Muscle of leg (tissue), 11 donors: ENCODE data around the gene KIF6. TPM values are rescaled to one million over a fixed set of nuclear protein-coding genes. Genes with fewer than 3 reads are reported as not detected.
"Not testable (repeated sequence)": the region's sequence is repeated elsewhere in the genome, so short reads cannot be mapped to it uniquely, and the experiment has no call there.

ENCODE experiments used
- DNase-seq: peaks from one replicate; pipeline ENCODE4 v3.0.0; 2013
- H3K27ac ChIP-seq: one replicate; pipeline ENCODE4 v1.5.1; 2013; ENCODE audit warnings: mild to moderate bottlenecking, low read length, control low read depth
- H3K27me3 ChIP-seq: one replicate; pipeline ENCODE4 v1.6.1; 2013; ENCODE audit warnings: low read length; ENCODE audit not compliant: control insufficient read depth, insufficient read depth
- H3K36me3 ChIP-seq: one replicate; pipeline ENCODE4 v1.6.1; 2013; ENCODE audit warnings: low read length; ENCODE audit not compliant: control insufficient read depth, insufficient read depth
- H3K4me1 ChIP-seq: one replicate; pipeline ENCODE4 v1.6.1; 2013; ENCODE audit warnings: low read length; ENCODE audit not compliant: control insufficient read depth, insufficient read depth
- H3K4me3 ChIP-seq: one replicate; pipeline ENCODE4 v1.5.1; 2013; ENCODE audit warnings: low read length, control low read depth
- H3K9me3 ChIP-seq: replicated peaks from 2 replicates; pipeline ENCODE4 v1.6.1; 2013; ENCODE audit warnings: low read depth, low read length; ENCODE audit not compliant: control insufficient read depth
- WGBS: methylation state at CpG from one replicate; pipeline ENCODE4 v1.1.5; 2013; ENCODE audit warnings: missing lambda C conversion rate; ENCODE audit not compliant: insufficient coverage; 5-methylcytosine and 5-hydroxymethylcytosine counted together
- polyA plus RNA-seq, 8 donors: library from polyadenylated mRNA; unstranded; fragments of 120-200 nt; gene quantifications; one replicate each; pipeline versions ENCODE4 v1.2.1 to v1.2.3, GENCODE V29; 2013; ENCODE audit warnings: inconsistent platforms in 1 of 8, low replicate concordance in 1 of 8; ENCODE audit not compliant: insufficient read length in 8 of 8, insufficient read depth in 1 of 8
- total RNA-seq: library from RNA; stranded (reverse); fragments of 120-200 nt; gene quantifications from one replicate; pipeline ENCODE4 v1.2.4, GENCODE V29; 2013

The KIF6 gene
- total and polyA plus RNA-seq, 9 donors, result 0.61 to 1.4 (median 1.1) TPM

GRCh38 chr6:39723350-39723749, 1.9 kb downstream of the KIF6 start:
- not testable (repeated sequence) for H3K4me1 ChIP-seq, H3K9me3 ChIP-seq, H3K4me3 ChIP-seq, H3K36me3 ChIP-seq, H3K27ac ChIP-seq, H3K27me3 ChIP-seq, DNase-seq
- no CpG with 5 or more reads among the region's 4 CpGs for WGBS

DNA sequence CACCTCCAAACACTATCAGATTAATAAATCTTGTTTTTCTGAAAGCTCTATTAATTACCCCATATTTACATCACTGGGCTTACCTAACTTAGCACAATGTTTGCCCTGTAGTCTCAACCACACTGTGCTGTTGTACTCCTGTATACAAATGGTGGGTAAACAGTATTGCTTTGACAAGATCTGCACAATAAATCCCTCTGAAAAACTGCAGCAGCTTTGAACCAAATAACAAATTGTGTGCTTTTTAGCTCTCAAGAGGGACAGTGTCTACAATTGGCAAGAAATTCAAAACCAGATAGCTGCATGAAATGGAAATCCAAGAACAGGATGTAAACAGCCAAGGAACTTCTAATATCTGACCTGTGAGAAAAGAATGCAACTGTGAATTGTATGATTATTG, 10.4 kb downstream of the KIF6 start:
- H3K4me3 ChIP-seq, result no peak overlapping the region
- DNase-seq, result no peak
- H3K4me1 ChIP-seq, result no peaks in the 10 kb centered on the region
- no peaks in the 10 kb centered on the region for H3K27me3 ChIP-seq
- no peaks in the 10 kb centered on the region for H3K9me3 ChIP-seq
- H3K36me3 ChIP-seq, result no peaks in the 10 kb centered on the region
- no peak overlapping the region for H3K27ac ChIP-seq

DNA sequence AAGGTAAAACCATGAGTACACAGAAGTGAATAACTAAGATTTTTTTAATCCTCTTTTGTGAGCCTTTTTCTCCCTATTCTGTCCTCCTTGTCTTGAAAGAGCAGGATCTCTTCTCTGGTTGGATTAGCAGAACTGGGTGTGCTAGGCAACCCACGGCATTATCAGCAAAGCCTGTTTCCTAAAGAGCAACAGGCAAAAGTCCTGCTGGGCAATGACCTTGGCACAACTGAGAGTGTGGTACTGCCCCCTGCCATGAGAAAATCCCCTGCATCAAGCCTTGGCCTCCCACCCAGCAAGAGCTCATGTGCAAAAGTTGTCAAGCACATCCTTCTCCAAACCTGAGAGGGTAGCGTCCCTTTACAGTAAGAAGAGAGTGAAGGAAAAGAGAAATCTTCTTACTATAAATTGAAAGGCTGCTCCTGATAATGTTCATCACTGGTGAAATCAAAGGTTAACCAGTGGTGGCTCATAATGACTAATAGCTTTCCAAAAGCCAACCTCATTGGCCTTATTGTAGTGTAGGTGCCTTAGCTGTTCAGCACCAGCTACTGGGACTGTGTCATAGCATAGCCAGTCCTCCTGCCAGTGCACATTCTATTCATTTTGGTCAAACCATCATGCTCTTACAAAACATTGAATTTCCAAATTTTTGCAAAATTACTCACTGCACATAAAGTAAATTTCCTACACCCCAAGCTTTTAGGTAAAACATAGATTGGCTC, 17.1 kb downstream of the KIF6 start:
- H3K9me3 ChIP-seq, result no peaks in the 10 kb centered on the region
- 78% methylated on average over 1 of the region's 2 CpGs for WGBS
- H3K36me3 ChIP-seq, result no peaks in the 10 kb centered on the region

DNA sequence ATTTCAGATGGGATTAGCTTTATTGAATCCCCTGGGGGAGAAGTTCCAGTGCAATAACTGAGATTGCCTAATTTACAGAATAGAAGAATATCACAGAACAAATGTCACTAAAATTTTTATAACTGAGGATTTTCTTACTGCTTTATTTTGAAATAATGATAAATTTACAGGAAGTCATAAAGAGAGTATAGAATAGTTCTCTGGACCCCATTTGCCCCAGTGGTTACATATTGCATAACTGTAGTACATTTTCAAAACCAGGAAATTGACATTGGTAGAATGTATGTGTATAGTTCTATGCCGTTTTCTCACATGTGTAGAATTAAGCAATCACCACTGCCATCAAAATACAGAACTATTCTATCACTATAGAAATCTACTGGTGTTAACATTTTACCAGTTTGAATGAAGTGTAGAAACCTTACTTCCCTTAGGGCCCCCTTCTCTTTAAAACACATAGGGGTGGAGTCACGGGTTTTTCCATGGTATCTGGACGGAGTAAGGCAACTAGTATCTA, 18.3 kb downstream of the KIF6 start:
- Histone ChIP-seq H3K27me3 (no peaks in the 10 kb centered on the region), H3K4me1 (no peaks in the 10 kb centered on the region), H3K9me3 (no peaks in the 10 kb centered on the region), H3K4me3 (no peak overlapping the region), H3K36me3 (no peaks in the 10 kb centered on the region), H3K27ac (no peak overlapping the region)
- no CpG with 5 or more reads among the region's 3 CpGs for WGBS
- DNase-seq, result no peak

More for the DNA sequence above, 17.1 kb downstream of the KIF6 start:
- no peak for DNase-seq
- no peaks in the 10 kb centered on the region for H3K27me3 ChIP-seq
- no peak overlapping the region for H3K4me3 ChIP-seq
- H3K27ac ChIP-seq, result no peak overlapping the region
- H3K4me1 ChIP-seq, result no peaks in the 10 kb centered on the region

DNA sequence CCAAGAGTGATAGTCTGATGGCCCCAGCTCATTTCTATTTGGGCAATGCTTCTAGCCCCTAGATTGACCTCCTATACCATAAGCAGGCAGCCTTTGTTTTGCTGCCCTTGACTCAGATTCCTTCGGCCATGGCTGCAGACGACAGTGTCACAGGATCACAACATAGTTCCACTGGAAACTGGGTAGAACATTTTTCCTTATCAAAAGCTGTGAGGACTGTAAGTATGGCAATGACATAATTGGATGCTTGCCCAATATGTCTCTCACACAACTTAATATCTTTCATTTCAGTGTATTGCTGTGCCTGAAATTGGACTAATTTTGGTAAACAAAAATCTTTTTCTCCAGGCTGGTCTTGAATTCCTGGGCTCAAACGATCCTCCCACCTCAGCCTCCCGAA, 22.9 kb downstream of the KIF6 start:
- Histone ChIP-seq H3K36me3 (no peaks in the 10 kb centered on the region), H3K4me3 (no peak overlapping the region), H3K27me3 (no peaks in the 10 kb centered on the region), H3K9me3 (no peaks in the 10 kb centered on the region), H3K4me1 (no peaks in the 10 kb centered on the region), H3K27ac (no peak overlapping the region)
- no CpG with 5 or more reads among the region's 4 CpGs for WGBS
- no peak for DNase-seq

- Histone ChIP-seq H3K36me3 (no peaks in the 10 kb centered on the region), H3K27ac (no peak overlapping the region), H3K4me1 (no peaks in the 10 kb centered on the region), H3K27me3 (no peaks in the 10 kb centered on the region), H3K4me3 (no peak overlapping the region), H3K9me3 (no peaks in the 10 kb centered on the region)
- DNase-seq, result no peak
- no CpG with 5 or more reads among the region's 1 CpG for WGBS
These were observed 24.8 kb downstream of the KIF6 start for GRCh38 chr6:39700362-39700761.

DNA sequence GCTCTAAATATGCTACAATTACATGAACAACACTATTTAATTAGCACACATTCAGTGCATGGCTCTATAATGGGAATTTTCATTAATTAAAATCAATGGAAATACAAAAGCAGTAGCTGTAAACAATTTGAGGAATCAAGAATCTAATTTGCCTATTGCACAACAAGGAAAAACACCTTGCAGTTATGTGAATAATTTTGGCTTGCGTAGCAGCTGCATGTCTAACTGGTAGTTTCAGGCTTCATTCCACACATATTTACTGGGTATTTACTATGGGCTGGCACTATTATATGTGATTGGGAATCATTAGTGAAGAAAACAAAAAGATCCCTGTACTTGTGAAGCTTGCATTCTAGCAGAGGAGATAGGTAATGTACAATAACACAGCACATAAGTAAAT, 26.4 kb downstream of the KIF6 start:
- Histone ChIP-seq H3K9me3 (no peaks in the 10 kb centered on the region), H3K4me1 (no peaks in the 10 kb centered on the region), H3K36me3 (no peaks in the 10 kb centered on the region), H3K4me3 (no peak overlapping the region), H3K27ac (no peak overlapping the region), H3K27me3 (no peaks in the 10 kb centered on the region)
- DNase-seq, result no peak
- WGBS, result no CpG with 5 or more reads among the region's 1 CpG

DNA sequence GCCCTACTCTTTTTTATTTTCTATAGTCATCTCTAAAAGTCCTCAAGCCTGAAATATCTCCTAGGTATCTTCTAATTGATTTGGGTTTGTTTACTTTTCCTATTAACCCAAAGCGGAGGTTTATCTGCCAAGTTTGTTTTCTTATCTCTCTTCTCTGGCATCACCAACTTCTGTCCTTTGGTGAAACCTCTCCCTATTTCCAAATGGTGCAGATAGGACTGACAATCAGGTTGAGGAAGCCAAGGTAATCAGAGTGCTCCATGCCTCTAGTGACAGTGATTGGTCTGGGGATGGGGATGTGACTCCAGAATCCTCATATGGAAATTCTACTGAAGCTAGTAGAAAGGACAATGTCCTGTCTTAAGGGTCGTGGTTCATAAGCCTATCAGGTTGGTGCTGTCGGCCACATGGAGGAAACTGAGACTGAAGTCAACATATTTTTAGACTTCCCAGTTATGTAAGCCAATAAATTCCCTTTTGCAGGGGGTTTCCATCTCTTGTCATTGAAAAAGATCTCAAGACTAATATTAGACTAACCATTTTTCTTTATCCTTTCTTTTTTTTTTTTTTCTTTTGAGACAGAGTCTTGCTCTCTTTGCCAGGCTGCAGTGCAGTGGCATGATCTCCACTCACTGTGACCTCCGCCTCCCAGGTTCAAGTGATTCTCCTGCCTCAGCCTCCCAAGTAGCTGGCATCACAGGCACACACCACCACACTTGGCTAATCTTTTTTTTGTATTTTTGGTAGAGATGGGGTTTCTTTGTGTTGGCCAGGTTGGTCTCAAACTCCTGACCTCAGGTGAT, 28.0 kb downstream of the KIF6 start:
- no peaks in the 10 kb centered on the region for H3K4me1 ChIP-seq
- H3K36me3 ChIP-seq, result no peaks in the 10 kb centered on the region
- no peak overlapping the region for H3K27ac ChIP-seq
- WGBS, result 40% methylated on average over 1 of the region's 4 CpGs
- no peaks in the 10 kb centered on the region for H3K27me3 ChIP-seq
- DNase-seq, result no peak
- no peaks in the 10 kb centered on the region for H3K9me3 ChIP-seq
- no peak overlapping the region for H3K4me3 ChIP-seq

GRCh38 chr6:39695447-39695846, 29.8 kb downstream of the KIF6 start:
- no peaks in the 10 kb centered on the region for H3K9me3 ChIP-seq

GRCh38 chr6:39693206-39693605, 32.0 kb downstream of the KIF6 start:
- no peak overlapping the region for H3K27ac ChIP-seq

More at GRCh38 chr6:39695447-39695846, 29.8 kb downstream of the KIF6 start:
- no peak overlapping the region for H3K4me3 ChIP-seq
- no peak overlapping the region for H3K27ac ChIP-seq
- H3K4me1 ChIP-seq, result no peaks in the 10 kb centered on the region
- no peaks in the 10 kb centered on the region for H3K36me3 ChIP-seq
- H3K27me3 ChIP-seq, result no peaks in the 10 kb centered on the region
- no peak for DNase-seq

More at GRCh38 chr6:39693206-39693605, 32.0 kb downstream of the KIF6 start:
- H3K4me1 ChIP-seq, result no peaks in the 10 kb centered on the region
- DNase-seq, result no peak
- no peaks in the 10 kb centered on the region for H3K27me3 ChIP-seq
- no peaks in the 10 kb centered on the region for H3K36me3 ChIP-seq
- no peak overlapping the region for H3K4me3 ChIP-seq
- no peaks in the 10 kb centered on the region for H3K9me3 ChIP-seq
